ENCODE measurements around the gene TFAP2B. TPM values are rescaled to one million over a fixed set of nuclear protein-coding genes. Genes with fewer than 3 reads are reported as not detected.

TFAP2B gene
- total RNA-seq, 2 experiments from 2014 or later: not detected

DNA sequence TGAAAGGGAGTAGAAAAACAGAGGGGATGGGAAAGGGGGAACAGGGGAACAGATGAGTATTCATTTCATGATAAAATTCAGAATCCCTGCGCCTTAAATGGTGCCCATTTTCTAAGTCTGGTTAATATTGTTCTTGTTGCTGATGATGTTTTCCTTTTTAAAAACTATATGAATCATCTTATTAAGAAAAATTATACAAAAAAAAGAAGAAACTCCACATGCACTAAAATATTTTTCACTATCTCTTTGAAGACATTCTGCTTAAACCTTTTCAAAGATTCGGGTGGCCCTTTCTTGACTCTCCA is 1.1 kb upstream of the TFAP2B start:
- Mint-ChIP-seq H3K27me3 (peaks cover 87% of the 10 kb centered on the region), H3K27ac (no peak overlapping the region), H3K9me3 (no peaks in the 10 kb centered on the region), H3K4me3 (no peak overlapping the region), H3K4me1 (ENCODE audit: low read depth) (peaks cover 23% of the 10 kb centered on the region), H3K36me3 (ENCODE audit: low read depth) (no peaks in the 10 kb centered on the region)
- ATAC-seq (ENCODE audit: poor library complexity): no peak
- TF ChIP-seq CTCF (IDR thresholded peaks at IDR 0.05): no peak
- ChIA-PET CTCF (no interaction called here), POLR2A (no interaction called here)
- H3K27ac ChIP-seq (ENCODE audit: low read depth in 1 of 2, low read length in 2 of 2): no peak overlapping the region
- no peak overlapping the region for H3K4me3 ChIP-seq (ENCODE audit: low read length)
- H3K36me3 ChIP-seq (ENCODE audit: insufficient read depth, low read length): no peaks in the 10 kb centered on the region
- H3K4me1 ChIP-seq (ENCODE audit: insufficient read depth, low read length): peaks cover 5% of the 10 kb centered on the region
- H3K9me3 ChIP-seq (ENCODE audit: control insufficient read depth in 1 of 2, insufficient read depth in 1 of 2, low read length in 2 of 2): peaks cover 0 to 7% of the 10 kb centered on the region in 2 experiments
- intact Hi-C loops (cut with DNase I, micrococcal nuclease): loop anchor here (2.0 to 5.0 kb wide), 2 partner anchors 1200 to 1203 kb away; no protein-coding TSS in a partner anchor
- H3K27me3 ChIP-seq (ENCODE audit: control insufficient read depth in 1 of 2, insufficient read depth in 2 of 2, low read length in 2 of 2): peaks cover 45 to 67% of the 10 kb centered on the region in 2 experiments
- no peak for DNase-seq

- Histone ChIP-seq H3K36me3 (ENCODE audit: insufficient read depth, low read length) (no peaks in the 10 kb centered on the region), H3K27ac (ENCODE audit: low read depth in 1 of 2, low read length in 2 of 2) (no peak overlapping the region), H3K27me3 (ENCODE audit: control insufficient read depth in 1 of 2, insufficient read depth in 2 of 2, low read length in 2 of 2) (peaks cover 50 to 71% of the 10 kb centered on the region in 2 experiments), H3K4me3 (ENCODE audit: low read length) (no peak overlapping the region), H3K9me3 (ENCODE audit: control insufficient read depth in 1 of 2, insufficient read depth in 1 of 2, low read length in 2 of 2) (peaks cover 0 to 7% of the 10 kb centered on the region in 2 experiments), H3K4me1 (ENCODE audit: insufficient read depth, low read length) (peaks cover 5% of the 10 kb centered on the region)
- H3K27me3 Mint-ChIP-seq: peaks cover 91% of the 10 kb centered on the region
- ATAC-seq (ENCODE audit: poor library complexity): no peak
- no peaks in the 10 kb centered on the region for H3K36me3 Mint-ChIP-seq (ENCODE audit: low read depth)
- no peaks in the 10 kb centered on the region for H3K9me3 Mint-ChIP-seq
- ChIA-PET POLR2A (no interaction called here), CTCF (no interaction called here)
- intact Hi-C loops (cut with DNase I, micrococcal nuclease): loop anchor here in 1 of 2 experiments (5.0 kb wide), 1 partner anchor 1199 kb away; no protein-coding TSS in a partner anchor
- TF ChIP-seq CTCF (IDR thresholded peaks at IDR 0.05): no peak
- no peak for DNase-seq
- peak overlapping the region; percentile 30 for H3K4me3 Mint-ChIP-seq
- no peak overlapping the region for H3K27ac Mint-ChIP-seq
- H3K4me1 Mint-ChIP-seq (ENCODE audit: low read depth): peaks cover 23% of the 10 kb centered on the region
These were observed 651 bp upstream of the TFAP2B start for GRCh38 chr6:50818020-50818419.

DNA sequence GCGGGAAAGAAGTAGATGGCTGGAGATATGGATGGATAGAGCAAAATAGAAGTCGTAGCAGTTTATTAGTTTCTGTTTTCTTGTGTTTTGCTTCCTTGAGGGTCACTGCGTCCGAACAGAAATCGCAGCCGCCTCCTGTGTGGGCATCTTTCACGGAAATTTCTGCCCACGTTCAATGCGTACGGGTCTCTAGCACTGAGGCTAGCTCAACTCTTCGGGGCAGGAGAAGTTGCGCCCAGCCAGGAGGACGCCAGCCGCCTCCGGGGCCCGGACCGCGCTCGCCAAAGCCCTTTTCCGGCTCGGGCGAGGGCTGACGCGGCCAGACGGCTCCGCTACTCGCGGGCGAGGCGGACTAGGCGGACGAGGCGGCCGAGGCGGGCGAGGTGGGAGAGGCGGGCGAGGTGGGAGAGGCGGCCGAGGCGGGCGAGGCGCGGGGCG is 814 bp downstream of the TFAP2B start:
- no peaks in the 10 kb centered on the region for H3K36me3 ChIP-seq (ENCODE audit: insufficient read depth, low read length)
- TF ChIP-seq CTCF (IDR thresholded peaks at IDR 0.05): no peak
- H3K4me1 Mint-ChIP-seq (ENCODE audit: low read depth): peaks cover 23% of the 10 kb centered on the region
- H3K9me3 Mint-ChIP-seq: no peaks in the 10 kb centered on the region
- H3K27me3 ChIP-seq (ENCODE audit: control insufficient read depth in 1 of 2, insufficient read depth in 2 of 2, low read length in 2 of 2): peaks cover 63 to 86% of the 10 kb centered on the region in 2 experiments
- no peak overlapping the region for H3K27ac Mint-ChIP-seq
- ChIA-PET CTCF (no interaction called here), POLR2A (no interaction called here)
- DNase-seq (no peak), ATAC-seq (ENCODE audit: poor library complexity) (no peak)
- H3K36me3 Mint-ChIP-seq (ENCODE audit: low read depth): no peaks in the 10 kb centered on the region
- peaks cover 5% of the 10 kb centered on the region for H3K4me1 ChIP-seq (ENCODE audit: insufficient read depth, low read length)
- H3K27me3 Mint-ChIP-seq: peaks cover 92% of the 10 kb centered on the region
- H3K27ac ChIP-seq (ENCODE audit: low read depth in 1 of 2, low read length in 2 of 2): no peak overlapping the region
- no peak overlapping the region for H3K4me3 ChIP-seq (ENCODE audit: low read length)
- peaks cover 0 to 14% of the 10 kb centered on the region in 2 experiments for H3K9me3 ChIP-seq (ENCODE audit: control insufficient read depth in 1 of 2, insufficient read depth in 1 of 2, low read length in 2 of 2)
- intact Hi-C loops (cut with DNase I, micrococcal nuclease): loop anchor here in 1 of 2 experiments (5.0 kb wide), 1 partner anchor 1198 kb away; no protein-coding TSS in a partner anchor
- H3K4me3 Mint-ChIP-seq: no peak overlapping the region
